KOPT-K1 (cell line): ENCODE data around the gene HDAC7.
A peak's percentile ranks its signal among the peaks of the same experiment; 100 is the strongest.

Experiments used
- H3K27ac ChIP-seq: fragments of 200-600 bp; sonication (generic); 2 replicates; pipeline ENCODE4 v1.5.1; 2016; ENCODE audit warnings: antibody characterized with exemption, mild to moderate bottlenecking, low read depth, low read length; ENCODE audit not compliant: poor library complexity, severe bottlenecking
- H3K36me3 ChIP-seq: fragments of 200-600 bp; sonication (generic); 2 replicates; pipeline ENCODE4 v1.5.1; 2017; ENCODE audit warnings: antibody characterized with exemption, mild to moderate bottlenecking, low read length, moderate library complexity; ENCODE audit not compliant: insufficient read depth
- H3K9me3 ChIP-seq: fragments of 200-600 bp; sonication (generic); 2 replicates; pipeline ENCODE4 v1.5.1; 2017; ENCODE audit warnings: antibody characterized with exemption, low read length, mild to moderate bottlenecking; ENCODE audit not compliant: insufficient read depth, poor library complexity, severe bottlenecking

The HDAC7 gene

GRCh38 chr12:47801904-47802246, 17.8 kb downstream of the HDAC7 start:
- peaks cover 83% of the 10 kb centered on the region for H3K36me3 ChIP-seq
- H3K27ac ChIP-seq = peak overlapping the region; percentile 34
- H3K9me3 ChIP-seq = no peaks in the 10 kb centered on the region

- Histone ChIP-seq H3K36me3 (peaks cover 88% of the 10 kb centered on the region), H3K9me3 (no peaks in the 10 kb centered on the region), H3K27ac (no peak overlapping the region)
Observed at GRCh38 chr12:47801170-47801903, 18.4 kb downstream of the HDAC7 start.

GRCh38 chr12:47800582-47800981, 19.1 kb downstream of the HDAC7 start:
- peaks cover 89% of the 10 kb centered on the region for H3K36me3 ChIP-seq

GRCh38 chr12:47799357-47799955, 20.2 kb downstream of the HDAC7 start:
- H3K9me3 ChIP-seq = no peaks in the 10 kb centered on the region
- H3K36me3 ChIP-seq = peaks cover 89% of the 10 kb centered on the region
- no peak overlapping the region for H3K27ac ChIP-seq

More at GRCh38 chr12:47800582-47800981, 19.1 kb downstream of the HDAC7 start:
- H3K9me3 ChIP-seq = no peaks in the 10 kb centered on the region
- no peak overlapping the region for H3K27ac ChIP-seq

- Histone ChIP-seq H3K36me3 (peaks cover 89% of the 10 kb centered on the region), H3K9me3 (no peaks in the 10 kb centered on the region), H3K27ac (peak overlapping the region; percentile 26)
Observed at GRCh38 chr12:47798382-47798948, 21.2 kb downstream of the HDAC7 start.

GRCh38 chr12:47797441-47797840, 22.3 kb downstream of the HDAC7 start:
- Histone ChIP-seq H3K36me3 (peaks cover 95% of the 10 kb centered on the region), H3K27ac (no peak overlapping the region), H3K9me3 (no peaks in the 10 kb centered on the region)

- Histone ChIP-seq H3K9me3 (no peaks in the 10 kb centered on the region), H3K27ac (no peak overlapping the region), H3K36me3 (peaks cover 95% of the 10 kb centered on the region)
Observed at GRCh38 chr12:47795814-47796411, 23.8 kb downstream of the HDAC7 start.

- no peaks in the 10 kb centered on the region for H3K9me3 ChIP-seq
- no peak overlapping the region for H3K27ac ChIP-seq
- peaks cover 95% of the 10 kb centered on the region for H3K36me3 ChIP-seq
Observed at GRCh38 chr12:47795121-47795813, 24.4 kb downstream of the HDAC7 start.

GRCh38 chr12:47794679-47795078, 25.0 kb downstream of the HDAC7 start:
- no peak overlapping the region for H3K27ac ChIP-seq
- H3K36me3 ChIP-seq = peaks cover 98% of the 10 kb centered on the region
- no peaks in the 10 kb centered on the region for H3K9me3 ChIP-seq

- no peaks in the 10 kb centered on the region for H3K9me3 ChIP-seq
- peaks cover 100% of the 10 kb centered on the region for H3K36me3 ChIP-seq
- H3K27ac ChIP-seq = no peak overlapping the region
Observed at GRCh38 chr12:47793015-47793681, 26.6 kb downstream of the HDAC7 start.

- Histone ChIP-seq H3K36me3 (peaks cover 100% of the 10 kb centered on the region), H3K9me3 (no peaks in the 10 kb centered on the region), H3K27ac (no peak overlapping the region)
Observed at GRCh38 chr12:47791874-47792273, 27.8 kb downstream of the HDAC7 start.

GRCh38 chr12:47791351-47791746, 28.4 kb downstream of the HDAC7 start:
- H3K36me3 ChIP-seq = peaks cover 100% of the 10 kb centered on the region
- H3K9me3 ChIP-seq = no peaks in the 10 kb centered on the region
- H3K27ac ChIP-seq = no peak overlapping the region

- Histone ChIP-seq H3K9me3 (no peaks in the 10 kb centered on the region), H3K36me3 (peaks cover 100% of the 10 kb centered on the region), H3K27ac (no peak overlapping the region)
Observed at GRCh38 chr12:47790676-47791350, 28.9 kb downstream of the HDAC7 start.
